Neural cell (in vitro differentiated cells): ENCODE measurements around the gene SPR. TPM values are rescaled to one million over a fixed set of nuclear protein-coding genes. Genes with fewer than 3 reads are reported as not detected.

Experiments
- H2AFZ ChIP-seq: fragments of 200-600, 300-800 bp; sonication (generic), shearing (Covaris generic); 2 replicates; pipeline ENCODE4 v1.6.0; 2014; ENCODE audit warnings: low read depth, mild to moderate bottlenecking, antibody characterized with exemption, low read length, moderate library complexity
- H3F3A ChIP-seq: fragments of 200-600 bp; shearing (Covaris generic); 2 replicates; pipeline ENCODE4 v1.6.1; 2016; ENCODE audit warnings: mild to moderate bottlenecking, moderate library complexity, mixed read lengths, antibody characterized with exemption, low read length; ENCODE audit not compliant: insufficient read depth, poor library complexity, severe bottlenecking
- H3K27ac ChIP-seq: fragments of 200-600, 300-800 bp; sonication (generic), shearing (Covaris generic); 2 replicates; pipeline ENCODE4 v1.5.1; 2014; ENCODE audit warnings: mild to moderate bottlenecking, low read length, moderate library complexity
- H3K27me3 ChIP-seq: fragments of 300-800, 200-600 bp; sonication (generic), shearing (Covaris generic); 2 replicates; pipeline ENCODE4 v1.6.0; 2014; ENCODE audit warnings: mild to moderate bottlenecking, low read depth, low read length, moderate library complexity; ENCODE audit not compliant: insufficient read depth
- H3K36me3 ChIP-seq: fragments of 300-800, 200-600 bp; sonication (generic), shearing (Covaris generic); 2 replicates; pipeline ENCODE4 v1.5.1; 2014; ENCODE audit warnings: mild to moderate bottlenecking, antibody characterized with exemption, low read length, moderate library complexity; ENCODE audit not compliant: insufficient read depth
- H3K4me2 ChIP-seq: fragments of 300-800, 200-600 bp; sonication (generic), shearing (Covaris generic); 2 replicates; pipeline ENCODE4 v1.6.0; 2014; ENCODE audit warnings: mild to moderate bottlenecking, low read length
- H3K4me3 ChIP-seq: fragments of 300-800, 200-600 bp; sonication (generic), shearing (Covaris generic); 2 replicates; pipeline ENCODE4 v1.5.1; 2014; ENCODE audit warnings: mild to moderate bottlenecking, low read length, moderate library complexity
- H3K79me2 ChIP-seq: fragments of 200-600 bp; shearing (Covaris generic); replicated peaks from 2 replicates; pipeline ENCODE4 v1.6.0; 2014; ENCODE audit warnings: mild to moderate bottlenecking, low read length, moderate library complexity; ENCODE audit not compliant: insufficient read depth
- H3K9ac ChIP-seq: fragments of 300-800, 200-600 bp; sonication (generic), shearing (Covaris generic); 2 replicates; pipeline ENCODE4 v1.6.1; 2016; ENCODE audit warnings: mild to moderate bottlenecking, low read length, mixed read lengths
- H3K9me2 ChIP-seq: fragments of 200-600 bp; shearing (Covaris generic); 2 replicates; pipeline ENCODE4 v1.6.1; 2016; ENCODE audit warnings: mild to moderate bottlenecking, low read length, mixed read lengths; ENCODE audit not compliant: insufficient read depth
- H3K9me3 ChIP-seq: fragments of 200-600, 300-800 bp; sonication (generic), shearing (Covaris generic); 2 replicates; pipeline ENCODE4 v1.6.1; 2016; ENCODE audit warnings: mild to moderate bottlenecking, mixed run types, low read length, moderate library complexity, mixed read lengths
- H4K20me1 ChIP-seq: fragments of 200-600 bp; shearing (Covaris generic); 2 replicates; pipeline ENCODE4 v1.6.1; 2016; ENCODE audit warnings: mild to moderate bottlenecking, mixed run types; ENCODE audit not compliant: insufficient read depth
- EP300 ChIP-seq: fragments of 450-650 bp; conservative IDR thresholded peaks from 2 replicates; pipeline ENCODE4 v1.6.1; 2014; ENCODE audit warnings: antibody characterized with exemption, mild to moderate bottlenecking, moderate library complexity; ENCODE audit not compliant: poor library complexity, severe bottlenecking
- EZH2 ChIP-seq: fragments of 200-600, 300-800 bp; shearing (Covaris generic), sonication (generic); IDR thresholded peaks from 2 replicates; pipeline ENCODE4 v1.6.1; 2014; ENCODE audit warnings: antibody characterized with exemption, low read length, borderline replicate concordance, mild to moderate bottlenecking; ENCODE audit not compliant: insufficient read depth, poor library complexity, severe bottlenecking
- MXI1 ChIP-seq: fragments of 450-650 bp; conservative IDR thresholded peaks from 2 replicates; pipeline ENCODE4 v1.6.1; 2014; ENCODE audit warnings: antibody characterized with exemption, mild to moderate bottlenecking; ENCODE audit not compliant: poor library complexity, severe bottlenecking
- POLR2AphosphoS5 ChIP-seq: IDR thresholded peaks from 2 replicates; pipeline ENCODE4 v1.6.1; 2012
- RAD21 ChIP-seq: fragments of 450-650 bp; conservative IDR thresholded peaks from 2 replicates; pipeline ENCODE4 v1.6.1; 2014; ENCODE audit warnings: antibody characterized with exemption, mild to moderate bottlenecking, moderate library complexity
- SMC3 ChIP-seq: fragments of 450-650 bp; conservative IDR thresholded peaks from 2 replicates; pipeline ENCODE4 v1.6.1; 2014; ENCODE audit warnings: antibody characterized with exemption, mild to moderate bottlenecking, moderate library complexity; ENCODE audit not compliant: poor library complexity
- TAF1 ChIP-seq: IDR thresholded peaks from 2 replicates; pipeline ENCODE4 v1.6.1; 2012; ENCODE audit warnings: low read depth
- polyA plus RNA-seq: library from polyadenylated mRNA; depleted of rRNA; stranded (reverse); fragments of >200 nt; gene quantifications from 2 replicates; pipeline ENCODE4 v1.2.3, GENCODE V29; 2014
- TF ChIP-seq, protein P1 (sequence below): fragments of 450-650 bp; IDR thresholded peaks from 2 replicates; pipeline ENCODE4 v1.5.1; 2014; ENCODE audit warnings: antibody characterized with exemption, mild to moderate bottlenecking, moderate library complexity; ENCODE audit not compliant: poor library complexity, severe bottlenecking
- TF ChIP-seq, protein P2 (sequence below): IDR thresholded peaks from 2 replicates; pipeline ENCODE4 v1.6.1; 2012; ENCODE audit warnings: borderline replicate concordance

The SPR gene
- polyA plus RNA-seq, 1 donor from 2014 or later = 1.8 TPM

DNA sequence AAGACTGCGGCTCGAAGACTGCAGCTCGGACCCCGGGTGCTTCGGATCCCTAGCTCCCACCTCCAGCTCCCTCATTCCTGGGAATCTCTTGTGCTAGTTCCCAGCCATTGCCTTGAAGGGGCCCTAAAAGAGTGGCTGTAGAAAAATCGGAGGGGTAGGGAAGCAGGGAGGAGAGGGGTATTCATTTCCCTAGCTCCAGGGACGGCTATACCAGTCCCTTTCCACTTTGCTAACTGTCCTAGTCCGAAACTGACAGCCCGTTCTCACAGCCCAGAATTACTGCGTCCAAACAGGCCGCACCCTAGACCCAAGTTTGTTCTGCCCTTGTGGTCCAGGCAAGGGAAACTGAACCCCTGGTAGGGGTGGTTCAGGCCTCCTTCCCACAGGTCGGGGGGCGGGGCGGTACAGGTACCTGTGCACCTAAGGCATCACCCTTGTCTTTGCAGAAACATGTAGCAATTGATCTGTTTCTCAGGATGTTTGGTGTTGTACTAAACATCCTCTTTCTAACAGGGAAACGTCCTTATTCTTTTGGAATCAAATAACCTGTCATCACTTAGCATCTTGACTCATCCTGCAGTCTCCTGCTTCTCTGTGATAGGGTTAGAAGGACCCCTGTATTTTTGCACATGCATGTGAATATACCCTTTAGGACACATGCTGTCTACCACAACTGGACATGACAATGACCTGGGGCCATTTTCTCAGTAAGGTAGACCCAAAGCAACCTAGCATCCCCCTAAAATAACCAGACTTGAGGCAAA is 34.1 kb downstream of the SPR start:
- Histone ChIP-seq H3K79me2 (peaks cover 23% of the 10 kb centered on the region), H3K36me3 (no peaks in the 10 kb centered on the region), H3K27me3 (peaks cover 100% of the 10 kb centered on the region), H3K4me2 (no peak overlapping the region), H3K9ac (no peak overlapping the region), H3K9me3 (no peaks in the 10 kb centered on the region), H3K4me3 (peak overlapping the region; percentile 59), H4K20me1 (no peaks in the 10 kb centered on the region), H3K9me2 (no peaks in the 10 kb centered on the region), H3K27ac (no peak overlapping the region), H2AFZ (no peak overlapping the region), H3F3A (no peaks in the 10 kb centered on the region)
- TF ChIP-seq TAF1 = no peak
- TF ChIP-seq, protein P1, sequence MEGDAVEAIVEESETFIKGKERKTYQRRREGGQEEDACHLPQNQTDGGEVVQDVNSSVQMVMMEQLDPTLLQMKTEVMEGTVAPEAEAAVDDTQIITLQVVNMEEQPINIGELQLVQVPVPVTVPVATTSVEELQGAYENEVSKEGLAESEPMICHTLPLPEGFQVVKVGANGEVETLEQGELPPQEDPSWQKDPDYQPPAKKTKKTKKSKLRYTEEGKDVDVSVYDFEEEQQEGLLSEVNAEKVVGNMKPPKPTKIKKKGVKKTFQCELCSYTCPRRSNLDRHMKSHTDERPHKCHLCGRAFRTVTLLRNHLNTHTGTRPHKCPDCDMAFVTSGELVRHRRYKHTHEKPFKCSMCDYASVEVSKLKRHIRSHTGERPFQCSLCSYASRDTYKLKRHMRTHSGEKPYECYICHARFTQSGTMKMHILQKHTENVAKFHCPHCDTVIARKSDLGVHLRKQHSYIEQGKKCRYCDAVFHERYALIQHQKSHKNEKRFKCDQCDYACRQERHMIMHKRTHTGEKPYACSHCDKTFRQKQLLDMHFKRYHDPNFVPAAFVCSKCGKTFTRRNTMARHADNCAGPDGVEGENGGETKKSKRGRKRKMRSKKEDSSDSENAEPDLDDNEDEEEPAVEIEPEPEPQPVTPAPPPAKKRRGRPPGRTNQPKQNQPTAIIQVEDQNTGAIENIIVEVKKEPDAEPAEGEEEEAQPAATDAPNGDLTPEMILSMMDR = no peak
- TF ChIP-seq, protein P2, sequence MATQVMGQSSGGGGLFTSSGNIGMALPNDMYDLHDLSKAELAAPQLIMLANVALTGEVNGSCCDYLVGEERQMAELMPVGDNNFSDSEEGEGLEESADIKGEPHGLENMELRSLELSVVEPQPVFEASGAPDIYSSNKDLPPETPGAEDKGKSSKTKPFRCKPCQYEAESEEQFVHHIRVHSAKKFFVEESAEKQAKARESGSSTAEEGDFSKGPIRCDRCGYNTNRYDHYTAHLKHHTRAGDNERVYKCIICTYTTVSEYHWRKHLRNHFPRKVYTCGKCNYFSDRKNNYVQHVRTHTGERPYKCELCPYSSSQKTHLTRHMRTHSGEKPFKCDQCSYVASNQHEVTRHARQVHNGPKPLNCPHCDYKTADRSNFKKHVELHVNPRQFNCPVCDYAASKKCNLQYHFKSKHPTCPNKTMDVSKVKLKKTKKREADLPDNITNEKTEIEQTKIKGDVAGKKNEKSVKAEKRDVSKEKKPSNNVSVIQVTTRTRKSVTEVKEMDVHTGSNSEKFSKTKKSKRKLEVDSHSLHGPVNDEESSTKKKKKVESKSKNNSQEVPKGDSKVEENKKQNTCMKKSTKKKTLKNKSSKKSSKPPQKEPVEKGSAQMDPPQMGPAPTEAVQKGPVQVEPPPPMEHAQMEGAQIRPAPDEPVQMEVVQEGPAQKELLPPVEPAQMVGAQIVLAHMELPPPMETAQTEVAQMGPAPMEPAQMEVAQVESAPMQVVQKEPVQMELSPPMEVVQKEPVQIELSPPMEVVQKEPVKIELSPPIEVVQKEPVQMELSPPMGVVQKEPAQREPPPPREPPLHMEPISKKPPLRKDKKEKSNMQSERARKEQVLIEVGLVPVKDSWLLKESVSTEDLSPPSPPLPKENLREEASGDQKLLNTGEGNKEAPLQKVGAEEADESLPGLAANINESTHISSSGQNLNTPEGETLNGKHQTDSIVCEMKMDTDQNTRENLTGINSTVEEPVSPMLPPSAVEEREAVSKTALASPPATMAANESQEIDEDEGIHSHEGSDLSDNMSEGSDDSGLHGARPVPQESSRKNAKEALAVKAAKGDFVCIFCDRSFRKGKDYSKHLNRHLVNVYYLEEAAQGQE = no peak
- TF ChIP-seq SMC3 = no peak
- no peak for TF ChIP-seq POLR2AphosphoS5
- no peak for TF ChIP-seq MXI1
- TF ChIP-seq EP300 = no peak
- no peak for TF ChIP-seq RAD21
- no peak for TF ChIP-seq EZH2

DNA sequence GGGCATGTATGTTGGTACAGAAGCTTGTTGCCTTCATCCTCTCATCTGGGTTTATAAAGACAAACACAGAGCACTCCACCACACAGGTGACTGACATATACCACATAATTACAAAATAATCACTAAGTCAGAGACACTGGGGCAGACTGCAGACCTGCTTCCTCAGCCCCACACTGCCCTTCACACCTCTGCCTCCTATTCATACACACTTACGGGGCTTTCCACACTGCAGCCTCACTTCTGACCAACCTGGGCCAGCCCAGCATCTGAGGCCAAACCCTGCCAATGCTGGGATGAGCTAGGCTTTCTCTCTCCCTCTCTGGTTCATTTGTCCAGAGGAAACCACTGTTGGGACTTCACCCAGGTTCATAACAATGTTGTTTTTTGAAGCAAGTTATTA is 34.6 kb downstream of the SPR start:
- Histone ChIP-seq H3K4me3 (no peak overlapping the region), H2AFZ (no peak overlapping the region), H3K9me2 (no peaks in the 10 kb centered on the region), H3K9ac (no peak overlapping the region), H3F3A (no peaks in the 10 kb centered on the region), H3K27me3 (peaks cover 100% of the 10 kb centered on the region), H3K36me3 (no peaks in the 10 kb centered on the region), H3K27ac (no peak overlapping the region), H3K4me2 (no peak overlapping the region), H3K79me2 (peaks cover 23% of the 10 kb centered on the region), H3K9me3 (no peaks in the 10 kb centered on the region), H4K20me1 (no peaks in the 10 kb centered on the region)
- TF ChIP-seq RAD21 = no peak
- no peak for TF ChIP-seq MXI1
- no peak for TF ChIP-seq SMC3
- no peak for TF ChIP-seq TAF1
- no peak for TF ChIP-seq EZH2
- no peak for TF ChIP-seq EP300
- TF ChIP-seq, protein P2 = no peak
- TF ChIP-seq, protein P1 = no peak
- TF ChIP-seq POLR2AphosphoS5 = no peak
